HCT116 (cell line): ENCODE data around the gene TBRG4. TPM values are rescaled to one million over a fixed set of nuclear protein-coding genes. Genes with fewer than 3 reads are reported as not detected.

Experiments used
- ATAC-seq: fragments of 200-7000 bp; cut with Tn5 transposase; 2 replicates; pipeline ENCODE4 v1.9.1; 2020; ENCODE audit warnings: mild to moderate bottlenecking, moderate library complexity
- BruUV-seq: library from RNA; stranded (reverse); fragments of 400-500 nt; replicated peaks from 2 replicates; lab custom pipeline; 2021; lab: Mats Ljungman, UMichigan
- CTCF ChIA-PET: fragments of 300-600 bp; sonication (Branson Sonifier 250); formaldehyde crosslinking; loops from one replicate; lab custom pipeline; 2021; ENCODE audit warnings: antibody characterized with exemption; lab: Charles Lee
- POLR2A ChIA-PET: fragments of 300-600, 350-600 bp; sonication (Branson Sonifier 250); formaldehyde crosslinking; loops from one replicate; lab custom pipeline; 2021; ENCODE audit warnings: antibody characterized with exemption; lab: Charles Lee
- RAD21 ChIA-PET, 2 experiments: fragments of 300-600 bp; sonication (Branson Sonifier 250); formaldehyde crosslinking; loops; one replicate each; lab custom pipeline; 2023; ENCODE audit warnings: low total read pairs in 2 of 2; ENCODE audit not compliant: uncharacterized antibody in 2 of 2, unreplicated experiment in 2 of 2, low non-redundant PET in 1 of 2; lab: Charles Lee
- DNase-seq: peaks from one replicate; pipeline ENCODE4 v3.0.0-alpha.2; 2010; ENCODE audit warnings: low read depth, low spot score
- H2AFZ ChIP-seq: fragments of 200-600 bp; shearing (Covaris generic), sonication (generic); 2 replicates; pipeline ENCODE4 v1.6.1; 2017; ENCODE audit warnings: low read depth, mixed run types, mixed read lengths, antibody characterized with exemption, low read length; ENCODE audit not compliant: poor library complexity, severe bottlenecking
- H3K27ac ChIP-seq: 2 replicates; pipeline ENCODE4 v1.5.1; 2012; ENCODE audit warnings: low read depth, low read length
- H3K27me3 ChIP-seq: fragments of 200-600 bp; sonication (generic); 2 replicates; pipeline ENCODE4 v1.6.1; 2016; ENCODE audit warnings: mixed run types, low read length, mixed read lengths; ENCODE audit not compliant: insufficient read depth
- H3K36me3 ChIP-seq, 2 experiments: fragments of 200-500 bp in 1 of 2; fragments of 200-600 bp in 1 of 2; sonication (Bioruptor generic) in 1 of 2; sonication (generic) in 1 of 2; 2 replicates each; pipeline versions ENCODE4 v1.5.1 to v1.6.1; 2014 to 2016; ENCODE audit warnings: low read length in 2 of 2, inconsistent platforms in 1 of 2, mixed read lengths in 1 of 2, mixed run types in 1 of 2; ENCODE audit not compliant: insufficient read depth in 2 of 2, control insufficient read depth in 1 of 2
- H3K4me1 ChIP-seq, 2 experiments: fragments of 200-600 bp in 1 of 2; sonication (generic) in 1 of 2; 2 replicates each; pipeline versions ENCODE4 v1.5.1 to v1.6.1; 2012 to 2017; ENCODE audit warnings: low read length in 2 of 2, inconsistent platforms in 1 of 2, mild to moderate bottlenecking in 1 of 2, mixed read lengths in 1 of 2, mixed run types in 1 of 2, moderate library complexity in 1 of 2; ENCODE audit not compliant: insufficient read depth in 2 of 2, control insufficient read depth in 1 of 2
- H3K4me2 ChIP-seq: fragments of 200-600 bp; sonication (generic); 2 replicates; pipeline ENCODE4 v1.6.1; 2017; ENCODE audit warnings: mixed run types, low read length, mixed read lengths
- H3K4me3 ChIP-seq, 2 experiments: fragments of 200-600 bp in 1 of 2; sonication (generic) in 1 of 2; replicated peaks in 1 of 2; 2 replicates each; pipeline ENCODE4 v1.5.1; 2011 to 2016; ENCODE audit warnings: low read length in 2 of 2, control low read depth in 1 of 2, low read depth in 1 of 2, mild to moderate bottlenecking in 1 of 2, mixed read lengths in 1 of 2, mixed run types in 1 of 2
- H3K79me2 ChIP-seq: fragments of 200-600 bp; sonication (generic); 2 replicates; pipeline ENCODE4 v1.6.1; 2017; ENCODE audit warnings: mild to moderate bottlenecking, mixed run types, low read length, moderate library complexity, mixed read lengths; ENCODE audit not compliant: insufficient read depth
- H3K9ac ChIP-seq: fragments of 200-600 bp; sonication (generic); 2 replicates; pipeline ENCODE4 v1.6.1; 2016; ENCODE audit warnings: low read length, mixed read lengths
- H3K9me2 ChIP-seq: fragments of 200-600 bp; sonication (generic), shearing (Covaris generic); 2 replicates; pipeline ENCODE4 v1.6.1; 2017; ENCODE audit warnings: mixed run types, mild to moderate bottlenecking, moderate library complexity; ENCODE audit not compliant: insufficient read depth
- H3K9me3 ChIP-seq, 2 experiments: fragments of 200-500 bp in 1 of 2; fragments of 200-600 bp in 1 of 2; sonication (Bioruptor generic) in 1 of 2; sonication (generic) in 1 of 2; 2 replicates each; pipeline ENCODE4 v1.6.1; 2014 to 2017; ENCODE audit warnings: low read length in 2 of 2, mixed read lengths in 2 of 2, inconsistent platforms in 1 of 2, low read depth in 1 of 2, mild to moderate bottlenecking in 1 of 2, mixed run types in 1 of 2, moderate library complexity in 1 of 2; ENCODE audit not compliant: control insufficient read depth in 1 of 2, insufficient read depth in 1 of 2
- H4K20me1 ChIP-seq: fragments of 200-600 bp; sonication (generic), shearing (Covaris generic); 2 replicates; pipeline ENCODE4 v1.6.1; 2017; ENCODE audit warnings: mixed run types, mild to moderate bottlenecking, moderate library complexity; ENCODE audit not compliant: insufficient read depth
- ELF1 ChIP-seq: IDR thresholded peaks from 2 replicates; pipeline ENCODE4 v1.6.1; 2012; ENCODE audit warnings: low read depth, borderline replicate concordance
- EZH2phosphoT487 ChIP-seq: fragments of 200-600 bp; IDR thresholded peaks from 2 replicates; pipeline ENCODE4 v1.6.1; 2018; ENCODE audit warnings: antibody characterized with exemption, borderline replicate concordance
- RAD21 ChIP-seq: IDR thresholded peaks from 2 replicates; pipeline ENCODE4 v1.6.1; 2012; ENCODE audit warnings: low read depth, mild to moderate bottlenecking
- SP1 ChIP-seq: IDR thresholded peaks from 2 replicates; pipeline ENCODE4 v1.6.1; 2012; ENCODE audit warnings: low read depth
- SRF ChIP-seq: IDR thresholded peaks from 2 replicates; pipeline ENCODE4 v1.6.1; 2012; ENCODE audit warnings: low read depth
- TCF7L2 ChIP-seq: IDR thresholded peaks from 2 replicates; pipeline ENCODE4 v1.7.0; 2011; ENCODE audit warnings: borderline replicate concordance, inconsistent platforms; ENCODE audit not compliant: insufficient read depth, insufficient read length; ENCODE audit errors: extremely low read depth
- intact Hi-C: fragments of 100-400 bp; cut with micrococcal nuclease; formaldehyde crosslinking; loops from 2 replicates; pipeline ENCODE4 v1.10.0; 2022
- total RNA-seq: library from RNA; stranded (reverse); gene quantifications from one replicate; pipeline ENCODE4 v1.2.1, GENCODE V29; 2021; ENCODE audit not compliant: unreplicated experiment
- TF ChIP-seq, protein P1 (sequence below): IDR thresholded peaks from 2 replicates; pipeline ENCODE4 v1.6.1; 2012

Gene TBRG4
- total RNA-seq, 1 experiment from 2014 or later, result 136 TPM

DNA sequence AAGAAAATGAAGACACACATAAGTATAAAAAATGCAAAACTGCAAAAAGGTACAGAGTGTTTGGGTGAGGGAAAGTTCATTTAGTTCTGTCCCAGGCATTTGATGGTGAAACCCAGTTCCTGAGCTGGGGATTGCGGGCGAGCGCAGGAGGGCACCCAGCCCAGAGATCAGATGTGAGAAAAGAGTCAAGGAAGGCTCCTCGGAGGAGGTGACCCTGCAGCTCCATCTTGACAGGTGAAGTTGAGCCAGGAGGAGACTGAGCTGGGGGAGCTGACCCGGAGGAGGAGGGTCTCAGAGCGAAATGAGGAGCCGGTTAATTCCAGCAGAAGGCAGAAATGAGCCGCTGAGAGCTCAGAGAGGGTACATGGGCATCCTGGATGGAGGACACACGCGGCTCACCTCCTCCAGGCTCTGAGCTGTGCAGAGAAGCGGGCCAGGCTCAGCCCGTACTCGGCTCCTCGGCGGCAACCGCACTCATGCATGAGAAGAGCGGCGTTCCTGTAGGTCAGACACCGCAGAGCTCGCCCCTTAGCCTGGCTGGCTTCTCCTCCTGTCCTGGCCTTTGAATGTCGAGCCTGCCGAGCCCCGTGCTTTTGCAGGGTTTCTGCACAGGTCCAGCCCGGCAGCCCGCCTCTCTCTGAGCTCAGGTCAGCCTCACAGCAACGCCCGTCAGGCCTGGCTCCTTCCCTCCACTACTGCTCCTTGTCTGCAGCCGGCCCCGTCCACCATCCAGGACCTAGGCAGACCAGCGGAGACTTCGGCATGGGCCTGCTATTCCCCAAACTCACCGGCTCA is 36.6 kb upstream of the TBRG4 start:
- no peaks in the 10 kb centered on the region; the same call in 1 of the 2 replicates for H3K27me3 ChIP-seq
- ChIA-PET RAD21 (no interaction called here), CTCF (no interaction called here), POLR2A (no interaction called here)
- DNase-seq, result no peak
- H3K4me3 ChIP-seq, result no peak overlapping the region
- no peaks in the 10 kb centered on the region for H3K9me3 ChIP-seq
- no peak overlapping the region for H2AFZ ChIP-seq
- no peaks in the 10 kb centered on the region for H3K79me2 ChIP-seq
- no peaks in the 10 kb centered on the region; the same call in 1 of the 2 replicates for H4K20me1 ChIP-seq
- H3K27ac ChIP-seq, result no peak overlapping the region
- intact Hi-C loops, result no loop called here
- H3K4me1 ChIP-seq, result no peaks in the 10 kb centered on the region
- H3K36me3 ChIP-seq, result no peaks in the 10 kb centered on the region
- H3K9ac ChIP-seq, result no peak overlapping the region
- H3K4me2 ChIP-seq, result no peak overlapping the region
- TF ChIP-seq EZH2phosphoT487 (no peak), TCF7L2 (no peak), ELF1 (no peak), SRF (no peak)
- TF ChIP-seq, protein P1, sequence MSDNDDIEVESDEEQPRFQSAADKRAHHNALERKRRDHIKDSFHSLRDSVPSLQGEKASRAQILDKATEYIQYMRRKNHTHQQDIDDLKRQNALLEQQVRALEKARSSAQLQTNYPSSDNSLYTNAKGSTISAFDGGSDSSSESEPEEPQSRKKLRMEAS, result no peak
- ATAC-seq, result no peak
- H3K9me2 ChIP-seq, result no peaks in the 10 kb centered on the region
- no TSS peak for BruUV-seq

DNA sequence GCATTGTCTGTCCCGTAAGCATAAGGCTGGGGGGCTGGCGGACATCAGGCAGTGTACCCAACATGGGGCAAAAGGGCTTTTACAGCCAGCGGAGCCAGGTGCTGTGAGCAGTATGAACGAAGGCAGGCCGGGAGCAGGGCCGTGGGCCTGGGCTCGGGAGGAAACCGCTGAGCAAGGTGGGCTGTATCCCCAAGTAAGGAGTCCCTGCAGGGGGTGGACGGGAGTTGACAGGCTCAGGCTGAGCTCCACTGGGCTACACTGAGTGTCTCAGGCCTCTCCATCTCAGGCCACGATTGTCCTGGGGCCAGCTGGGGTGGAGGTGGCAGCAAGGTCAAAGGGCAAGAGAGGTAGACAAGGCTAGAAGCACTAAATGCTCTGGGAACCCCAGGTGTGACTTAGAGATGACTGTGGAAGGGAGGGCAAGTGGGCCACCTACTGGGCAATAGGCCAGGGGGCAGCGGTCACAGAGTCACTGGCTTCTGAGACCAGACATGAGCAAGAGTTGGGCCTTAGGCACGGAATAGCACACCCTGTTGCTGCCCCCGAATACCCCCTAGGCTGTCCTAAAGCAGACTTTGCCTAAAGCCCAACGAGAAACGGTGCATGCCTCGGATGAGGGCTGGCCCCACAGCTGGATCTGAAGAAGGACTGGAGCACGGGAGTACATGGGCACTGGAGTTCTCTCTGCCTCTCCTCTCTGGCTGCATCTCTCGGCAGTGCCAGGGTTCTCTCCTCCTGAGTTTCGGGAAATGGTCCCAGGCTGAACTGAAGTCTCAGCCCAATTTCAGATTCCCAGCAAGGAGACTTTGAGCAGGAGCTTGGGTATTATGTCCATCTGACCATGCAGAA is 35.3 kb upstream of the TBRG4 start:
- Histone ChIP-seq H3K27ac (no peak overlapping the region), H3K4me3 (no peak overlapping the region), H3K4me1 (no peaks in the 10 kb centered on the region), H2AFZ (no peak overlapping the region), H3K27me3 (no peaks in the 10 kb centered on the region; the same call in 1 of the 2 replicates), H3K9me3 (no peaks in the 10 kb centered on the region), H3K79me2 (no peaks in the 10 kb centered on the region), H3K9ac (no peak overlapping the region), H3K9me2 (no peaks in the 10 kb centered on the region), H3K4me2 (no peak overlapping the region), H3K36me3 (no peaks in the 10 kb centered on the region), H4K20me1 (no peaks in the 10 kb centered on the region; the same call in 1 of the 2 replicates)
- BruUV-seq, result no TSS peak
- DNase-seq (no peak), ATAC-seq (0 out of 2 replicates have a peak, but pooled peaks have one; percentile 24)
- ChIA-PET RAD21 (no interaction called here), POLR2A (no interaction called here), CTCF (no interaction called here)
- TF ChIP-seq SP1 (no peak), RAD21 (peak; percentile 21; the same call in 1 of the 2 replicates)
- intact Hi-C loops, result no loop called here
